ENCODE results near the gene ATOSB. TPM values are rescaled to one million over a fixed set of nuclear protein-coding genes. Genes with fewer than 3 reads are reported as not detected.
A peak's percentile ranks its signal among the peaks of the same experiment; 100 is the strongest.

ATOSB gene
- total and polyA plus RNA-seq, 9 donors, result 2.5 to 12.2 (median 7.1) TPM

GRCh38 chr9:35135988-35136387 is 20.3 kb upstream of the ATOSB start:
- DNase-seq, result no peak
- TF ChIP-seq CTCF (IDR thresholded peaks at IDR 0.05) (no peak), POLR2A (IDR thresholded peaks at IDR 0.05) (no peak), EP300 (IDR thresholded peaks at IDR 0.05) (no peak)
- no peaks in the 10 kb centered on the region for H3K27me3 ChIP-seq
- WGBS, 3 donors, result 71 to 75% (median 75%) methylated on average over 7 of the region's 7 CpGs
- H3K36me3 ChIP-seq, result no peaks in the 10 kb centered on the region
- H3K4me3 ChIP-seq, result no peak overlapping the region
- intact Hi-C loops (cut with DNase I), result no loop called here
- H3K9me3 ChIP-seq, result no peaks in the 10 kb centered on the region
- H3K4me1 ChIP-seq (ENCODE audit: insufficient read depth), result no peaks in the 10 kb centered on the region
- no peak overlapping the region for H3K27ac ChIP-seq

- Histone ChIP-seq H3K9me3 (no peaks in the 10 kb centered on the region), H3K36me3 (no peaks in the 10 kb centered on the region), H3K27me3 (no peaks in the 10 kb centered on the region), H3K4me1 (ENCODE audit: insufficient read depth) (no peaks in the 10 kb centered on the region), H3K27ac (no peak overlapping the region), H3K4me3 (no peak overlapping the region)
- WGBS, 3 donors, result 66 to 71% (median 68%) methylated on average over 6 of the region's 6 CpGs
- TF ChIP-seq EP300 (IDR thresholded peaks at IDR 0.05), result no peak
- TF ChIP-seq POLR2A (IDR thresholded peaks at IDR 0.05), result no peak
- no peak for TF ChIP-seq CTCF (IDR thresholded peaks at IDR 0.05)
- no peak for DNase-seq
- intact Hi-C loops (cut with DNase I), result no loop called here
These were observed 19.3 kb upstream of the ATOSB start for GRCh38 chr9:35134920-35135319.

GRCh38 chr9:35116898-35117551 is 1.4 kb upstream of the ATOSB start:
- peak overlapping the region in 1 of 2 donors; percentile 82 for H3K27ac ChIP-seq
- H3K9me3 ChIP-seq, result no peaks in the 10 kb centered on the region
- no peaks in the 10 kb centered on the region for H3K36me3 ChIP-seq
- peak overlapping the region; percentile 44 for H3K4me3 ChIP-seq
- no peak for TF ChIP-seq EP300 (IDR thresholded peaks at IDR 0.05)
- TF ChIP-seq POLR2A (IDR thresholded peaks at IDR 0.05), result no peak
- TF ChIP-seq CTCF (IDR thresholded peaks at IDR 0.05), result peak; percentile 81 to 94 (median 83)
- DNase-seq, result peak; percentile 83 to 93 (median 89)
- WGBS, 3 donors, result 9 to 10% (median 9%) methylated on average over 30 of the region's 30 CpGs
- H3K27me3 ChIP-seq, result no peaks in the 10 kb centered on the region
- H3K4me1 ChIP-seq (ENCODE audit: insufficient read depth), result peaks cover 11% of the 10 kb centered on the region
- intact Hi-C loops (cut with DNase I), result loop anchor here (2.0 to 10.0 kb wide), 8 partner anchors 138 to 440 kb away; no protein-coding TSS in a partner anchor

- H3K27ac ChIP-seq, result peak overlapping the region; percentile 62 to 82
- no peak for DNase-seq
- peaks cover 11% of the 10 kb centered on the region for H3K4me1 ChIP-seq (ENCODE audit: insufficient read depth)
- H3K4me3 ChIP-seq, result peak overlapping the region; percentile 44
- intact Hi-C loops (cut with DNase I), result loop anchor here (2.0 to 10.0 kb wide), 8 partner anchors 138 to 441 kb away; no protein-coding TSS in a partner anchor
- H3K9me3 ChIP-seq, result no peaks in the 10 kb centered on the region
- no peaks in the 10 kb centered on the region for H3K36me3 ChIP-seq
- no peak for TF ChIP-seq POLR2A (IDR thresholded peaks at IDR 0.05)
- TF ChIP-seq CTCF (IDR thresholded peaks at IDR 0.05), result no peak
- no peak for TF ChIP-seq EP300 (IDR thresholded peaks at IDR 0.05)
- 0% methylated on average over 12 of the region's 12 CpGs for WGBS, 3 donors
- no peaks in the 10 kb centered on the region for H3K27me3 ChIP-seq
These were observed 856 bp upstream of the ATOSB start for GRCh38 chr9:35116539-35116897.

Measured in ovary (tissue), 9 donors.